DND-41 (cell line): Measurements from ENCODE around the gene COQ7.

Experiments
- ATAC-seq: fragments of 200-7000 bp; cut with Tn5 transposase; 3 replicates; pipeline ENCODE4 v1.9.1; 2021; ENCODE audit warnings: low read depth; ENCODE audit not compliant: insufficient read depth
- DNase-seq: peaks from one replicate; pipeline ENCODE4 v3.0.0-alpha.2; 2020
- H2AFZ ChIP-seq: 2 replicates; pipeline ENCODE4 v1.6.0; 2012; ENCODE audit warnings: low read depth, low read length
- H3K27ac ChIP-seq: 2 replicates; pipeline ENCODE4 v1.5.1; 2012; ENCODE audit warnings: low read length, inconsistent platforms
- H3K27me3 ChIP-seq: fragments of 200-600 bp; sonication (generic); 2 replicates; pipeline ENCODE4 v1.6.0; 2012; ENCODE audit warnings: low read length, mild to moderate bottlenecking, inconsistent platforms; ENCODE audit not compliant: insufficient read depth, poor library complexity
- H3K36me3 ChIP-seq: 2 replicates; pipeline ENCODE4 v1.5.1; 2012; ENCODE audit warnings: low read length, inconsistent platforms; ENCODE audit not compliant: insufficient read depth
- H3K4me1 ChIP-seq: 2 replicates; pipeline ENCODE4 v1.5.1; 2012; ENCODE audit warnings: mild to moderate bottlenecking, low read length; ENCODE audit not compliant: insufficient read depth
- H3K4me2 ChIP-seq: 2 replicates; pipeline ENCODE4 v1.6.0; 2012; ENCODE audit warnings: mild to moderate bottlenecking, moderate library complexity, low read length, inconsistent platforms; ENCODE audit not compliant: insufficient read depth
- H3K4me3 ChIP-seq, 2 experiments: fragments of 200-600 bp in 1 of 2; shearing (Covaris generic) in 1 of 2; 2 replicates each; pipeline ENCODE4 v1.5.1; 2012 to 2016; ENCODE audit warnings: inconsistent platforms in 2 of 2, low read length in 2 of 2, mild to moderate bottlenecking in 2 of 2, low read depth in 1 of 2, moderate library complexity in 1 of 2
- H3K79me2 ChIP-seq: 2 replicates; pipeline ENCODE4 v1.6.0; 2012; ENCODE audit warnings: low read length, inconsistent platforms; ENCODE audit not compliant: insufficient read depth
- H3K9ac ChIP-seq: 2 replicates; pipeline ENCODE4 v1.6.0; 2012; ENCODE audit warnings: low read depth, mild to moderate bottlenecking, inconsistent platforms, low read length, moderate library complexity
- H3K9me3 ChIP-seq: 2 replicates; pipeline ENCODE4 v1.5.1; 2012; ENCODE audit warnings: low read length, moderate library complexity, mild to moderate bottlenecking, inconsistent platforms; ENCODE audit not compliant: insufficient read depth, severe bottlenecking
- H4K20me1 ChIP-seq: 2 replicates; pipeline ENCODE4 v1.6.0; 2012; ENCODE audit warnings: low read length; ENCODE audit not compliant: insufficient read depth
- EZH2 ChIP-seq: IDR thresholded peaks from 3 replicates; pipeline ENCODE4 v1.6.1; 2012; ENCODE audit warnings: borderline replicate concordance, low read depth, mild to moderate bottlenecking, moderate library complexity, low read length, inconsistent platforms; ENCODE audit not compliant: severe bottlenecking
- TF ChIP-seq, protein P1 (sequence below): IDR thresholded peaks from 2 replicates; pipeline ENCODE4 v1.5.1; 2012; ENCODE audit warnings: borderline replicate concordance, low read length, moderate library complexity, mild to moderate bottlenecking; ENCODE audit not compliant: poor library complexity, severe bottlenecking; ENCODE audit errors: extremely low read depth

COQ7 gene

GRCh38 chr16:19090916-19091315 lies 23.5 kb downstream of the COQ7 start:
- Histone ChIP-seq H3K9ac (no peak overlapping the region), H3K4me2 (no peak overlapping the region), H3K36me3 (no peaks in the 10 kb centered on the region), H3K27ac (no peak overlapping the region), H3K4me1 (peaks cover 8% of the 10 kb centered on the region), H3K4me3 (no peak overlapping the region), H3K9me3 (no peaks in the 10 kb centered on the region), H4K20me1 (no peaks in the 10 kb centered on the region), H3K27me3 (peaks cover 7% of the 10 kb centered on the region), H2AFZ (no peak overlapping the region), H3K79me2 (no peaks in the 10 kb centered on the region)
- ATAC-seq: no peak
- TF ChIP-seq, protein P1, sequence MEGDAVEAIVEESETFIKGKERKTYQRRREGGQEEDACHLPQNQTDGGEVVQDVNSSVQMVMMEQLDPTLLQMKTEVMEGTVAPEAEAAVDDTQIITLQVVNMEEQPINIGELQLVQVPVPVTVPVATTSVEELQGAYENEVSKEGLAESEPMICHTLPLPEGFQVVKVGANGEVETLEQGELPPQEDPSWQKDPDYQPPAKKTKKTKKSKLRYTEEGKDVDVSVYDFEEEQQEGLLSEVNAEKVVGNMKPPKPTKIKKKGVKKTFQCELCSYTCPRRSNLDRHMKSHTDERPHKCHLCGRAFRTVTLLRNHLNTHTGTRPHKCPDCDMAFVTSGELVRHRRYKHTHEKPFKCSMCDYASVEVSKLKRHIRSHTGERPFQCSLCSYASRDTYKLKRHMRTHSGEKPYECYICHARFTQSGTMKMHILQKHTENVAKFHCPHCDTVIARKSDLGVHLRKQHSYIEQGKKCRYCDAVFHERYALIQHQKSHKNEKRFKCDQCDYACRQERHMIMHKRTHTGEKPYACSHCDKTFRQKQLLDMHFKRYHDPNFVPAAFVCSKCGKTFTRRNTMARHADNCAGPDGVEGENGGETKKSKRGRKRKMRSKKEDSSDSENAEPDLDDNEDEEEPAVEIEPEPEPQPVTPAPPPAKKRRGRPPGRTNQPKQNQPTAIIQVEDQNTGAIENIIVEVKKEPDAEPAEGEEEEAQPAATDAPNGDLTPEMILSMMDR: no peak
- no peak for TF ChIP-seq EZH2
- no peak for DNase-seq

DNA sequence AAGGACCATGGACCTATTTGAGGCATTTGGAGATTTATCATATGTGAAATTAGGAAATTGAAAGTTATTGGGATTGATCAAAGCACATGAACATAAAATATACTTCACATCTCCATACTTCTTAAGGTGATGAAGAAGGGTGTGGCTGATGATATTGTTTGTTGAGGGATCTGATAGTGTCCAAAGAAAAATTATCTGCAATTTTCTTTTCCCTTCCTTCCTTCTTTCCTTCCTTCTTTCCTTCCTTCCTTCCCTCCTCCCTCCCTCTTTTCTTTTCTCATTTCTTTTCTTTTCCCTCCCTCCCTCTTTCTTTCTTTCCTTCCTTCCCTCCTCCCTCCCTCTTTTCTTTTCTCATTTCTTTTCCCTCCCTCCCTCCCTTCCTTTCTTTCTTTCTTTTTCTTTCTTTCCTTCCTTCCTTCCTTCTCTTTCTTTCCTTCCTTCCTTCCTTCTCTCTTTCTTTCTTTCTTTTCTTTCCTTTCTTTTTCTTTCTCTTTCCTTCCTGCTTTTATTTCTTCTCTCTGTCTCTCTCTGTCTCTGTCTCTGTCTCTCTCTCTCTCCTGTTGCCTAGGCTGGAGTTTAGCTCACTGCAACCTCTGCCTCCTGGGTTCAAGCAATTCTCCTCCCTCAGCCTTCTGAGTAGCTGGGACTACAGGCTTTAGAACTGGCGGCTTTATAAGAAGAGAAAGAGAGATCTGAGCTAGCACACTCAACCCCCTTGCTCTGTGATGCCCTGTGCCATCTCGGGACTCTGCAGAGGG lies 25.4 kb downstream of the COQ7 start:
- H3K9ac ChIP-seq: no peak overlapping the region
- no peaks in the 10 kb centered on the region for H4K20me1 ChIP-seq
- no peaks in the 10 kb centered on the region for H3K36me3 ChIP-seq
- ATAC-seq (no peak), DNase-seq (no peak)
- no peaks in the 10 kb centered on the region for H3K4me1 ChIP-seq
- no peak for TF ChIP-seq EZH2
- TF ChIP-seq, protein P1: no peak
- peaks cover 3% of the 10 kb centered on the region for H3K27me3 ChIP-seq
- H3K9me3 ChIP-seq: no peaks in the 10 kb centered on the region
- no peak overlapping the region for H3K4me2 ChIP-seq
- H3K79me2 ChIP-seq: no peaks in the 10 kb centered on the region
- no peak overlapping the region for H2AFZ ChIP-seq
- no peak overlapping the region for H3K4me3 ChIP-seq
- no peak overlapping the region for H3K27ac ChIP-seq

DNA sequence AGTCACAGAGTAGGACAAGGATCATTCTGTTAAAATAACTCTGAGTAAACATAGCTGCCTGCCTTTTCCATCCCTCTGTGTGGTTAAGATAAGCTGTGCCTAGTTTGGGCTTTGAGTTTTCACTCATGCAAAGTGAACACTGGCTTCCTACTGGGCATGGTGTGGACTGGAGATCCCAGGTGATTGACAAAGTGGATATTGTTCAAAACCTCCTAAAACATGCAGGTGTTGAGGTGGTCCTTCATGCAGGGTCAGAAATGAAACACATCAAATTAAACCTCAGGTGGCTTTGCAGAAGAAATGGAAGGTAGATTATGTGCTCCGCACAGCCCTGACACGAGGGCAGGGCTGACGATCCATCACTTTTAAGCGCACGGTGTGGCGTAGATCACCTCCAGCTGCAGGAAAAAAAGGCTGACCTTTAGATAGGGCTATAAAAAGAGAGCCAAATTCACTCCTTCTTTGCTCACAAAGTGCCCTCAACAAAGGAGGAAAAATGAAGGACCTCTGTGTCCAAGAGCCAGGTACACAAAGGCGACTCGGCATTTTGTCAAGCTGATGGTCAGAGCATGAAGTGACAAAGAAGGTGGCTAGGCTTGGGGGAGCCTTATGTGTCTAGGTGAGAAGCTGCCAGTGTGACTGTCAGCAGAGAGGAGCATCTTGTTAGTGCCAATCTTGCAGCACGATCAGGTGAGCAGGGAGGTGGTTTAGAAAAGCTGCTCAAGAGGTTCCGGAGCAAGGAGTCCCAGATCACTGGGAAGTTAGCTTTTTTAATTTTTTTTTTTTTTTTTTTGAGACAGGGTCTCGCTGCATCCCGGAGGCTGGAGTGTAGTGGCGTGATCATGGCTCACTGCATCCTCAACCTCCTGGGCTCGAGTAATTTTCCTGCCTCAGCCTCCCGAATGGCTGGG lies 26.5 kb downstream of the COQ7 start:
- H3K4me1 ChIP-seq: no peaks in the 10 kb centered on the region
- no peaks in the 10 kb centered on the region for H4K20me1 ChIP-seq
- TF ChIP-seq EZH2: no peak
- TF ChIP-seq, protein P1: no peak
- ATAC-seq (no peak), DNase-seq (no peak)
- H2AFZ ChIP-seq: no peak overlapping the region
- no peaks in the 10 kb centered on the region for H3K9me3 ChIP-seq
- no peaks in the 10 kb centered on the region for H3K79me2 ChIP-seq
- no peak overlapping the region for H3K4me2 ChIP-seq
- H3K9ac ChIP-seq: no peak overlapping the region
- peaks cover 3% of the 10 kb centered on the region for H3K27me3 ChIP-seq
- H3K4me3 ChIP-seq: no peak overlapping the region
- no peak overlapping the region for H3K27ac ChIP-seq
- no peaks in the 10 kb centered on the region for H3K36me3 ChIP-seq
